Testis (tissue), 3 donors: ENCODE measurements around the gene TMOD3. TPM values are rescaled to one million over a fixed set of nuclear protein-coding genes. Genes with fewer than 3 reads are reported as not detected.

Experiments
- DNase-seq: peaks from one replicate; pipeline ENCODE4 v3.0.0-alpha.2; 2019
- H3K27ac ChIP-seq, 2 donors: fragments of 200-600 bp; sonication (generic); one replicate each; pipeline ENCODE4 v1.5.1; 2019
- H3K27me3 ChIP-seq: fragments of 200-600 bp; sonication (generic); one replicate; pipeline ENCODE4 v1.5.1; 2019
- H3K36me3 ChIP-seq: fragments of 200-600 bp; sonication (generic); one replicate; pipeline ENCODE4 v1.5.1; 2017; ENCODE audit warnings: low read depth; ENCODE audit errors: missing control alignments
- H3K4me1 ChIP-seq: fragments of 200-600 bp; sonication (generic); one replicate; pipeline ENCODE4 v1.5.1; 2019
- H3K4me3 ChIP-seq, 2 donors: fragments of 200-600 bp; sonication (generic); one replicate each; pipeline ENCODE4 v1.5.1; 2017 to 2019
- H3K9me3 ChIP-seq: fragments of 200-600 bp; sonication (generic); one replicate; pipeline ENCODE4 v1.5.1; 2017
- CTCF ChIP-seq, 3 experiments: fragments of 450-650 bp in 2 of 3; fragments of 200-600 bp in 1 of 3; sonication (generic) in 1 of 3; IDR thresholded peaks; one replicate each; pipeline ENCODE4 v1.5.1; 2016 to 2019; ENCODE audit warnings: antibody characterized with exemption in 3 of 3, mild to moderate bottlenecking in 2 of 3, moderate library complexity in 1 of 3
- POLR2A ChIP-seq: fragments of 450-650 bp; IDR thresholded peaks from one replicate; pipeline ENCODE4 v1.6.1; 2017; ENCODE audit warnings: antibody characterized with exemption, mild to moderate bottlenecking, moderate library complexity
- WGBS, 2 donors: methylation state at CpG; one replicate each; pipeline ENCODE4 v1.1.5; 2018; 5-methylcytosine and 5-hydroxymethylcytosine counted together
- intact Hi-C: fragments of 100-400 bp; cut with DNase I; formaldehyde crosslinking; loops from one replicate; pipeline ENCODE4 v1.15.1; 2023; ENCODE audit warnings: low total_unique reads
- polyA plus RNA-seq: library from polyadenylated mRNA; stranded (reverse); fragments of 350-450 nt; fragmentation: Illumina TruSeq; extraction: RNeasy Lipid Tissue Mini Kit (QIAGEN cat#74804); gene quantifications from one replicate; pipeline ENCODE4 v1.2.3, GENCODE V29; 2014; ENCODE audit warnings: low read depth, low replicate concordance; ENCODE audit not compliant: insufficient read depth
- total RNA-seq, 2 donors: library from RNA; depleted of rRNA; stranded (reverse); fragments of >200 nt; gene quantifications; one replicate each; pipeline ENCODE4 v1.2.3, GENCODE V29; 2016

The TMOD3 gene
- total and polyA plus RNA-seq, 3 donors from 2014 or later = 15.6 to 21.2 (median 16.6) TPM

- Histone ChIP-seq H3K27me3 (no peaks in the 10 kb centered on the region), H3K4me1 (no peaks in the 10 kb centered on the region), H3K27ac (no peak overlapping the region), H3K4me3 (no peak overlapping the region), H3K36me3 (no peaks in the 10 kb centered on the region), H3K9me3 (no peaks in the 10 kb centered on the region)
- intact Hi-C loops = no loop called here
- DNase-seq = no peak
- TF ChIP-seq POLR2A = no peak
- no peak for TF ChIP-seq CTCF (IDR thresholded peaks at IDR 0.05)
- 96 to 97% methylated on average over 2 of the region's 2 CpGs for WGBS, 2 donors
Measured at GRCh38 chr15:51889486-51889885, 60.0 kb downstream of the TMOD3 start.

GRCh38 chr15:51904421-51904820, 75.0 kb downstream of the TMOD3 start:
- Histone ChIP-seq H3K36me3 (no peaks in the 10 kb centered on the region), H3K27me3 (no peaks in the 10 kb centered on the region), H3K27ac (no peak overlapping the region), H3K9me3 (no peaks in the 10 kb centered on the region), H3K4me1 (no peaks in the 10 kb centered on the region), H3K4me3 (no peak overlapping the region)
- no peak for TF ChIP-seq POLR2A
- no peak for TF ChIP-seq CTCF (IDR thresholded peaks at IDR 0.05)
- 61 to 72% methylated on average over 3 of the region's 3 CpGs for WGBS, 2 donors
- intact Hi-C loops = no loop called here
- DNase-seq = no peak

GRCh38 chr15:51904931-51905330, 75.5 kb downstream of the TMOD3 start:
- Histone ChIP-seq H3K27ac (no peak overlapping the region), H3K4me1 (no peaks in the 10 kb centered on the region), H3K9me3 (no peaks in the 10 kb centered on the region), H3K36me3 (no peaks in the 10 kb centered on the region), H3K27me3 (no peaks in the 10 kb centered on the region), H3K4me3 (no peak overlapping the region)
- intact Hi-C loops = no loop called here
- no peak for DNase-seq
- WGBS, 2 donors = 57 to 76% methylated on average over 4 of the region's 4 CpGs
- TF ChIP-seq CTCF (IDR thresholded peaks at IDR 0.05) (no peak), POLR2A (no peak)

- H3K36me3 ChIP-seq = no peaks in the 10 kb centered on the region
- H3K4me3 ChIP-seq = no peak overlapping the region
- DNase-seq = no peak
- no peaks in the 10 kb centered on the region for H3K4me1 ChIP-seq
- TF ChIP-seq CTCF (IDR thresholded peaks at IDR 0.05) = no peak
- TF ChIP-seq POLR2A = no peak
- intact Hi-C loops = no loop called here
- 77 to 82% methylated on average over 8 of the region's 8 CpGs for WGBS, 2 donors
- H3K9me3 ChIP-seq = no peaks in the 10 kb centered on the region
- no peaks in the 10 kb centered on the region for H3K27me3 ChIP-seq
- H3K27ac ChIP-seq = no peak overlapping the region
Measured at GRCh38 chr15:51907136-51907862, 77.8 kb downstream of the TMOD3 start.

GRCh38 chr15:51908316-51908715, 78.9 kb downstream of the TMOD3 start:
- H3K9me3 ChIP-seq = no peaks in the 10 kb centered on the region
- no peak overlapping the region for H3K4me3 ChIP-seq
- intact Hi-C loops = no loop called here
- H3K27me3 ChIP-seq = no peaks in the 10 kb centered on the region
- no peaks in the 10 kb centered on the region for H3K4me1 ChIP-seq
- H3K27ac ChIP-seq = no peak overlapping the region
- no peaks in the 10 kb centered on the region for H3K36me3 ChIP-seq
- TF ChIP-seq CTCF (IDR thresholded peaks at IDR 0.05) (no peak), POLR2A (no peak)
- no peak for DNase-seq
- 96 to 100% methylated on average over 1 of the region's 1 CpG for WGBS, 2 donors
